Subcutaneous adipose tissue (tissue), 4 donors: ENCODE data around the gene MUL1. TPM values are rescaled to one million over a fixed set of nuclear protein-coding genes. Genes with fewer than 3 reads are reported as not detected.

Experiments
- CTCF ChIP-seq: fragments of 450-650 bp; IDR thresholded peaks from one replicate; pipeline ENCODE4 v1.5.1; 2016; ENCODE audit warnings: low read depth, mild to moderate bottlenecking, control low read depth, antibody characterized with exemption, moderate library complexity
- total RNA-seq, 4 donors: library from RNA; depleted of rRNA; stranded (reverse); fragments of >200 nt; gene quantifications; one replicate each; pipeline ENCODE4 v1.1.0, GENCODE V29; 2016

MUL1 gene
- total RNA-seq, 4 donors from 2014 or later = 19.6 to 31.1 (median 23.5) TPM

GRCh38 chr1:20481643-20482498 is 26.1 kb downstream of the MUL1 start:
- TF ChIP-seq CTCF = no peak

GRCh38 chr1:20480951-20481617 is 26.9 kb downstream of the MUL1 start:
- no peak for TF ChIP-seq CTCF

GRCh38 chr1:20480243-20480944 is 27.6 kb downstream of the MUL1 start:
- TF ChIP-seq CTCF = no peak

- TF ChIP-seq CTCF = no peak
These were observed 28.1 kb downstream of the MUL1 start for GRCh38 chr1:20479840-20480239.

GRCh38 chr1:20478057-20478635 is 29.8 kb downstream of the MUL1 start:
- TF ChIP-seq CTCF = no peak

GRCh38 chr1:20477348-20478056 is 30.4 kb downstream of the MUL1 start:
- TF ChIP-seq CTCF = no peak
